Measurements from ENCODE around the gene CMTM4.

The CMTM4 gene

DNA sequence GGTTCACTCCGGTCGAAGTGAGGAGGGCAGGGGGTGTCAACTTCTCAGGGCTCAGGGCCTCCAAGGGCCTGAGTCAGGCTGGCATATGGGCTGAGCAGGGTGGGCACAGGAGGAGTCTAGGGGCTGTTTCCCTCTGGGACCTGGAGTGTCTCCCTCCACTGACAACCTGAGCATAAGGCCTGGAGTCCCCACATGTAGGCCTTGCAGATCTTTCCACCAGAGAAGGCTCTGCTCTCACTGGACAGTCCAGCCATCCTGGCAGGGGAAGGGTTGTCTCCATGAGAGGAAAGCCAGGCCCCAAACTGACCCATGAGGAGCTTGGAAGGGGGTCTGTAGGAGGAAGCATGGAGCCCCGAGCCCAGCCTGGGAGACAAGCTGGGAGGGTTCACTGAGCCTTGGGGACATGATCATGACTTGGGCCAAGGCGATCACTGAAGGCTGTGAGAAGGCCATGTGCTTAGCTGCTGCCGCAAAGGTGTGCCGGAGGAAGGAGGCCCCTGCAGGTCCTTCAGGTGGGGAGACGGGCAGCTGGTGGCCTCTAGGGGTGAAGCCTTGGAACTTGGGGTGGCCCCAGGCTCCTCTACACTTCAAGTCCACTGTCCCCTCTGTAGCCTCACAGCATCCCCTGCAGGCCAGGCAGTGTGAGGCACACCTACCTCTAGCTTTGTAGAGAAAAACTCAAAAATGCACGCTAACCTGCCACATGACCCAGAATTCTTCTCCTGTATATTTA lies 107.4 kb downstream of the CMTM4 start:
- TF ChIP-seq, protein P1, sequence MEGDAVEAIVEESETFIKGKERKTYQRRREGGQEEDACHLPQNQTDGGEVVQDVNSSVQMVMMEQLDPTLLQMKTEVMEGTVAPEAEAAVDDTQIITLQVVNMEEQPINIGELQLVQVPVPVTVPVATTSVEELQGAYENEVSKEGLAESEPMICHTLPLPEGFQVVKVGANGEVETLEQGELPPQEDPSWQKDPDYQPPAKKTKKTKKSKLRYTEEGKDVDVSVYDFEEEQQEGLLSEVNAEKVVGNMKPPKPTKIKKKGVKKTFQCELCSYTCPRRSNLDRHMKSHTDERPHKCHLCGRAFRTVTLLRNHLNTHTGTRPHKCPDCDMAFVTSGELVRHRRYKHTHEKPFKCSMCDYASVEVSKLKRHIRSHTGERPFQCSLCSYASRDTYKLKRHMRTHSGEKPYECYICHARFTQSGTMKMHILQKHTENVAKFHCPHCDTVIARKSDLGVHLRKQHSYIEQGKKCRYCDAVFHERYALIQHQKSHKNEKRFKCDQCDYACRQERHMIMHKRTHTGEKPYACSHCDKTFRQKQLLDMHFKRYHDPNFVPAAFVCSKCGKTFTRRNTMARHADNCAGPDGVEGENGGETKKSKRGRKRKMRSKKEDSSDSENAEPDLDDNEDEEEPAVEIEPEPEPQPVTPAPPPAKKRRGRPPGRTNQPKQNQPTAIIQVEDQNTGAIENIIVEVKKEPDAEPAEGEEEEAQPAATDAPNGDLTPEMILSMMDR (IDR thresholded peaks at IDR 0.05) = peak; percentile 38
- Histone ChIP-seq H3K27ac (no peak overlapping the region), H3K4me3 (ENCODE audit: low read depth, low read length) (no peak overlapping the region), H3K27me3 (ENCODE audit: control insufficient read depth, insufficient read depth, low read length) (no peaks in the 10 kb centered on the region), H3K4me2 (ENCODE audit: low read length) (no peak overlapping the region), H3K36me3 (ENCODE audit: control insufficient read depth, insufficient read depth, low read length) (no peaks in the 10 kb centered on the region), H2AFZ (no peak overlapping the region), H3K9ac (no peak overlapping the region), H3K79me2 (no peaks in the 10 kb centered on the region), H3K9me3 (ENCODE audit: control insufficient read depth, low read length) (no peaks in the 10 kb centered on the region), H3K4me1 (no peaks in the 10 kb centered on the region)

DNA sequence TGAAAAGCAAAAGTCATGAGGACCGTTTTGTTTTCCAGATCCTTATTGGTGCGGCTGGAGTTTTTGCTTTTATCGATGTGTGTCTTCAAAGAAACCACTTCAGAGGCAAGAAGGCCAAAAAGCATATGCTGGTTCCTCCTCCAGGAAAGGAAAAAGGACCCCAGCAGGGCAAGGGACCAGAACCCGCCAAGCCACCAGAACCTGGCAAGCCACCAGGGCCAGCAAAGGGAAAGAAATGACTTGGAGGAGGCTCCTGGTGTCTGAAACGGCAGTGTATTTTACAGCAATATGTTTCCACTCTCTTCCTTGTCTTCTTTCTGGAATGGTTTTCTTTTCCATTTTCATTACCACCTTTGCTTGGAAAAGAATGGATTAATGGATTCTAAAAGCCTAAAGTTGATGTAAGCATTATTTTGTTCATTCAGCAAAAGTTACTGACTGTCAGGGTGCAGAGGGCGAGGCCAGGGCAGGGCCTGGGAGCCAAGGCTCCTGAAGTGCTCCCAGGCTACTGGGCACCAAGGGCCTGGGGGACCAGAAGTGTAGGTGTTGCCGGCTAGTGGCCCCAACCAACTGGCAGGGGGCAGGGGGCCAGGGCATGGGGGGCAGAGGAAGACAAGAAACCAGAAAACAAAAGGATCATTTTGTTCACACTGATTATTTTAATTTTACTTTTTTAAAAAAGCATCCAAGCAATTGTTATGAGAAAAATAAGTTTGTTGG lies 108.5 kb downstream of the CMTM4 start:
- TF ChIP-seq, protein P1 (IDR thresholded peaks at IDR 0.05) = no peak

GRCh38 chr16:66585481-66586239 lies 110.9 kb downstream of the CMTM4 start:
- Histone ChIP-seq H3K27ac (no peak overlapping the region), H3K9me3 (ENCODE audit: control insufficient read depth, low read length) (no peaks in the 10 kb centered on the region), H3K27me3 (ENCODE audit: control insufficient read depth, insufficient read depth, low read length) (no peaks in the 10 kb centered on the region), H3K36me3 (ENCODE audit: control insufficient read depth, insufficient read depth, low read length) (no peaks in the 10 kb centered on the region), H3K9ac (no peak overlapping the region), H3K79me2 (no peaks in the 10 kb centered on the region), H3K4me3 (ENCODE audit: low read depth, low read length) (no peak overlapping the region), H3K4me2 (ENCODE audit: low read length) (no peak overlapping the region), H3K4me1 (peaks cover 10% of the 10 kb centered on the region), H2AFZ (no peak overlapping the region)
- TF ChIP-seq, protein P1 (IDR thresholded peaks at IDR 0.05) = no peak

More for the DNA sequence above, 108.5 kb downstream of the CMTM4 start:
- H3K27ac ChIP-seq = no peak overlapping the region
- no peaks in the 10 kb centered on the region for H3K36me3 ChIP-seq (ENCODE audit: control insufficient read depth, insufficient read depth, low read length)
- H3K79me2 ChIP-seq = no peaks in the 10 kb centered on the region
- H3K9me3 ChIP-seq (ENCODE audit: control insufficient read depth, low read length) = no peaks in the 10 kb centered on the region
- H3K4me2 ChIP-seq (ENCODE audit: low read length) = no peak overlapping the region
- no peaks in the 10 kb centered on the region for H3K27me3 ChIP-seq (ENCODE audit: control insufficient read depth, insufficient read depth, low read length)
- no peak overlapping the region for H3K4me3 ChIP-seq (ENCODE audit: low read depth, low read length)
- H2AFZ ChIP-seq = no peak overlapping the region
- H3K4me1 ChIP-seq = no peaks in the 10 kb centered on the region
- H3K9ac ChIP-seq = no peak overlapping the region

DNA sequence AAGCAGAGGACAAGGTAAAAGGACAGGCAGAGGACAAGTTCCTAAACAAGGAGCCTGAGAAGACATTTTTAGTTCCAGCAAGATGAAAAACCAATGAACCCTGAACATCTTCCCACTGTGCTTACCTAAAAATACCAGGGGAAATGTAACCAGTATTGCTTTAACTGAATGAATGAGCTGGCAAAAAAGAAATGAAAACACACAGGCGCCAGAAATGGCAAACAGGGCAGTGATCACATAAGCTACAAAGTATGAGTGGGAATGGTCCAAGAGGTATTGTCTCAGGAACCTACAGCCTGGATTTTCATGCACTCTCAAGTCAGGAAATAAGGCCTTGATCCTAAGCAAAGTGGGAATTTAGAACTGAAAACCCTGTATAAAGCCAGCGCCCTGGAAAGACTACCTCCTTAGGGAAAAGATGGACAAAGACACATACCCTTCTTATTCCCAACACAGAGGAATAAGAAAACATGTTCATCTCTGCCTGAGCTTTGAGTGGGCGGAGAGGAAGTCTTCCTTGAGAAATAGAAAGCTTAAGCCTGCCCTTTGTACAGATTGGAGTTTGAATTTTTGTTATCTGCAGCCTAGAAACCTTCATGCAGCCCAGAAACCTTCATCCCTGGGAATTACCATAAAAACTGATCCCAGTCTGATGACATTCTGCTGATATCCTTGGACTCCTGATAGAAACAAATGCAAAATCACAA lies 115.1 kb downstream of the CMTM4 start:
- Histone ChIP-seq H2AFZ (peak overlapping the region; percentile 34), H3K4me1 (peaks cover 15% of the 10 kb centered on the region), H3K4me2 (ENCODE audit: low read length) (peak overlapping the region; percentile 19), H3K9me3 (ENCODE audit: control insufficient read depth, low read length) (no peaks in the 10 kb centered on the region), H3K9ac (no peak overlapping the region), H3K27ac (peak overlapping the region; percentile 24), H3K27me3 (ENCODE audit: control insufficient read depth, insufficient read depth, low read length) (no peaks in the 10 kb centered on the region), H3K36me3 (ENCODE audit: control insufficient read depth, insufficient read depth, low read length) (no peaks in the 10 kb centered on the region), H3K79me2 (no peaks in the 10 kb centered on the region), H3K4me3 (ENCODE audit: low read depth, low read length) (no peak overlapping the region)
- TF ChIP-seq, protein P1 (IDR thresholded peaks at IDR 0.05) = no peak

All from parathyroid adenoma (tissue), 2 donors.